HL-60 (cell line): ENCODE data around the gene EDIL3.

Experiments used
- DNase-seq, 2 experiments: peaks; one replicate each; pipeline ENCODE4 v3.0.0-alpha.2; 2010 to 2020; ENCODE audit warnings: low read depth in 1 of 2, low spot score in 1 of 2
- H3K27ac ChIP-seq: fragments of 250-450 bp; sonication (Bioruptor Pico); replicated peaks from 2 replicates; pipeline ENCODE4 v1.5.1; 2020; ENCODE audit warnings: mild to moderate bottlenecking, moderate library complexity
- H3K27me3 ChIP-seq: fragments of 250-450 bp; sonication (Bioruptor Pico); 2 replicates; pipeline ENCODE4 v1.5.1; 2021; ENCODE audit warnings: mild to moderate bottlenecking, moderate library complexity; ENCODE audit not compliant: insufficient read depth, poor library complexity, severe bottlenecking
- H3K4me3 ChIP-seq: replicated peaks from 2 replicates; pipeline ENCODE4 v1.5.1; 2011; ENCODE audit warnings: mild to moderate bottlenecking, control low read depth, low read length; ENCODE audit not compliant: insufficient read depth
- CTCF ChIP-seq: IDR thresholded peaks from one replicate; pipeline ENCODE4 v1.5.1; 2011; ENCODE audit warnings: low read length, control low read depth, inconsistent platforms; ENCODE audit not compliant: insufficient read depth
- GABPA ChIP-seq: IDR thresholded peaks from 2 replicates; pipeline ENCODE4 v1.6.1; 2012; ENCODE audit warnings: low read depth
- POLR2AphosphoS5 ChIP-seq: IDR thresholded peaks from 2 replicates; pipeline ENCODE4 v1.6.1; 2012; ENCODE audit warnings: low read depth
- SPI1 ChIP-seq: IDR thresholded peaks from 2 replicates; pipeline ENCODE4 v1.6.1; 2012; ENCODE audit warnings: low read depth, mild to moderate bottlenecking, borderline replicate concordance
- TF ChIP-seq, protein P1 (sequence below): IDR thresholded peaks from 2 replicates; pipeline ENCODE4 v1.6.1; 2012; ENCODE audit warnings: low read depth; ENCODE audit not compliant: insufficient replicate concordance

The EDIL3 gene

GRCh38 chr5:83914199-83914598 is 470.5 kb downstream of the EDIL3 start:
- no peaks in the 10 kb centered on the region for H3K27me3 ChIP-seq
- peak in 1 of 2 experiments; percentile 1 for DNase-seq
- no peak for TF ChIP-seq SPI1
- TF ChIP-seq, protein P1, sequence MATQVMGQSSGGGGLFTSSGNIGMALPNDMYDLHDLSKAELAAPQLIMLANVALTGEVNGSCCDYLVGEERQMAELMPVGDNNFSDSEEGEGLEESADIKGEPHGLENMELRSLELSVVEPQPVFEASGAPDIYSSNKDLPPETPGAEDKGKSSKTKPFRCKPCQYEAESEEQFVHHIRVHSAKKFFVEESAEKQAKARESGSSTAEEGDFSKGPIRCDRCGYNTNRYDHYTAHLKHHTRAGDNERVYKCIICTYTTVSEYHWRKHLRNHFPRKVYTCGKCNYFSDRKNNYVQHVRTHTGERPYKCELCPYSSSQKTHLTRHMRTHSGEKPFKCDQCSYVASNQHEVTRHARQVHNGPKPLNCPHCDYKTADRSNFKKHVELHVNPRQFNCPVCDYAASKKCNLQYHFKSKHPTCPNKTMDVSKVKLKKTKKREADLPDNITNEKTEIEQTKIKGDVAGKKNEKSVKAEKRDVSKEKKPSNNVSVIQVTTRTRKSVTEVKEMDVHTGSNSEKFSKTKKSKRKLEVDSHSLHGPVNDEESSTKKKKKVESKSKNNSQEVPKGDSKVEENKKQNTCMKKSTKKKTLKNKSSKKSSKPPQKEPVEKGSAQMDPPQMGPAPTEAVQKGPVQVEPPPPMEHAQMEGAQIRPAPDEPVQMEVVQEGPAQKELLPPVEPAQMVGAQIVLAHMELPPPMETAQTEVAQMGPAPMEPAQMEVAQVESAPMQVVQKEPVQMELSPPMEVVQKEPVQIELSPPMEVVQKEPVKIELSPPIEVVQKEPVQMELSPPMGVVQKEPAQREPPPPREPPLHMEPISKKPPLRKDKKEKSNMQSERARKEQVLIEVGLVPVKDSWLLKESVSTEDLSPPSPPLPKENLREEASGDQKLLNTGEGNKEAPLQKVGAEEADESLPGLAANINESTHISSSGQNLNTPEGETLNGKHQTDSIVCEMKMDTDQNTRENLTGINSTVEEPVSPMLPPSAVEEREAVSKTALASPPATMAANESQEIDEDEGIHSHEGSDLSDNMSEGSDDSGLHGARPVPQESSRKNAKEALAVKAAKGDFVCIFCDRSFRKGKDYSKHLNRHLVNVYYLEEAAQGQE = no peak
- TF ChIP-seq POLR2AphosphoS5 = no peak
- TF ChIP-seq GABPA = no peak
- TF ChIP-seq CTCF = no peak
- no peak overlapping the region for H3K27ac ChIP-seq
- H3K4me3 ChIP-seq = no peak overlapping the region

DNA sequence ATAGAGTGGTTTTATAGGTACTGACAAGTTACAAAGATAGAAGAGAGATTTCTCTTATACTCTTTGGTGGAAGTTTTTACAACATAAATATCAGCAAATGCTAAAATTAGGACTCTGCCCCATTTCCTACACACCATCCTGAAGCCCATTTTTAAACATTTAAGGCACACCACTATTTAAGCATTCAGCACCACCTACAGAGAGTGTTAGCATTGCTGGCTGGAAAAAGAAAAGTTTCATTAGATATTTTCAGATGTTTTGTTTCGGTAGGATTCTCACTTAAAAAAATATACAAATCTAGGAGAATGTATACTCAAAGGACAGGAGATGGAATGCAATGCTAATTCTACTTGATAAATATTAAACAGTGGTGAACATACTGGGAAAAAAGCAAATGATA is 471.1 kb downstream of the EDIL3 start:
- H3K27me3 ChIP-seq = no peaks in the 10 kb centered on the region
- no peak overlapping the region for H3K27ac ChIP-seq
- no peak overlapping the region for H3K4me3 ChIP-seq
- DNase-seq = no peak
- TF ChIP-seq, protein P1 = no peak
- TF ChIP-seq SPI1 = no peak
- TF ChIP-seq GABPA = no peak
- no peak for TF ChIP-seq POLR2AphosphoS5
- TF ChIP-seq CTCF = no peak

DNA sequence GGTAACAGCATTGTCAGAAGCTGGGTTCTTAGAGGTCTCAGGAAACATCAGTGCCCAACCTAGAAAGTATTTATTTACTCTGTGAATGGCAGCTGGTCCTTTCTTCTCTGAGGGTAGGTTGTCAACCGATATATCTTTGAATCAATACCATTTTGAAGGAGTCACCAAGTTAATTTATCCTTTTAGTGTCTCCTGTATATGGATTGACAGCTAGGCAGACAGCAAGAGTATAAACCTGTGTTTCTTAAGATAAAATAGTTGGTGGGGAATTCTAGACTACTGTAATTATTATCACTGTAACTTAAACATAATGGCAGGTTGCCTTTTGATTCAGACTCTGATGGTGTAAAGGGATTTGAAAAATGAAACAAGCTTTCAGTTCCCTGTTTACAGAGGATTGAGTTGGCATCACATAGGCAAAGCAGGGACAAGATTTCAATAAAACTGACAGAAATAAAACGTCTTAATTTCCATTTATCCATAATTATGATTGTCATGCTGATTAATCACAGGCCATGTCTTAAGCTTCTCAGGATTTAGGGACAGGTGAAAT is 473.2 kb downstream of the EDIL3 start:
- TF ChIP-seq, protein P1 = no peak
- TF ChIP-seq CTCF (no peak), POLR2AphosphoS5 (no peak), GABPA (no peak), SPI1 (no peak)
- no peak for DNase-seq
- H3K4me3 ChIP-seq = no peak overlapping the region
- no peaks in the 10 kb centered on the region for H3K27me3 ChIP-seq
- no peak overlapping the region for H3K27ac ChIP-seq
